HG02759 (cell line): ENCODE results near the gene SCAP.

ENCODE experiments used
- ATAC-seq: cut with Tn5 transposase; IDR thresholded peaks from one replicate; pipeline ENCODE4 v1.9.1; 2021; ENCODE audit warnings: mild to moderate bottlenecking, moderate library complexity; ENCODE audit not compliant: unreplicated experiment

SCAP gene

GRCh38 chr3:47404431-47404876, 71.3 kb downstream of the SCAP start:
- no peak for ATAC-seq

- ATAC-seq: no peak
Measured at GRCh38 chr3:47399531-47400270, 76.0 kb downstream of the SCAP start.

GRCh38 chr3:47399016-47399415, 76.7 kb downstream of the SCAP start:
- no peak for ATAC-seq

GRCh38 chr3:47398228-47398627, 77.5 kb downstream of the SCAP start:
- no peak for ATAC-seq

- no peak for ATAC-seq
Measured at GRCh38 chr3:47394881-47395280, 80.9 kb downstream of the SCAP start.

GRCh38 chr3:47394140-47394870, 81.4 kb downstream of the SCAP start:
- ATAC-seq: no peak

- no peak for ATAC-seq
Measured at GRCh38 chr3:47392933-47393332, 82.8 kb downstream of the SCAP start.

- no peak for ATAC-seq
Measured at GRCh38 chr3:47385796-47386195, 89.9 kb downstream of the SCAP start.

GRCh38 chr3:47385007-47385406, 90.7 kb downstream of the SCAP start:
- no peak for ATAC-seq

- no peak for ATAC-seq
Measured at GRCh38 chr3:47384425-47384824, 91.3 kb downstream of the SCAP start.

- peak; percentile 60 for ATAC-seq
Measured at GRCh38 chr3:47381317-47382157, 94.2 kb downstream of the SCAP start.

- ATAC-seq: peak; percentile 81
Measured at GRCh38 chr3:47380601-47381316, 95.0 kb downstream of the SCAP start, which contains the start of gene PTPN23. Gene PTPN23, plus strand, starts transcription at chr3:47381021. Its CDS starts 76 bp downstream, at chr3:47381097.

- ATAC-seq: no peak
Measured at GRCh38 chr3:47380026-47380600, 95.6 kb downstream of the SCAP start.

- ATAC-seq: no peak
Measured at GRCh38 chr3:47379411-47379899, 96.3 kb downstream of the SCAP start.

GRCh38 chr3:47378869-47379268, 96.9 kb downstream of the SCAP start:
- ATAC-seq: no peak

- ATAC-seq: no peak
Measured at GRCh38 chr3:47377186-47377585, 98.6 kb downstream of the SCAP start.

- ATAC-seq: no peak
Measured at GRCh38 chr3:47376393-47376792, 99.3 kb downstream of the SCAP start.

GRCh38 chr3:47374587-47374986, 101.2 kb downstream of the SCAP start:
- no peak for ATAC-seq

- ATAC-seq: no peak
Measured at GRCh38 chr3:47370887-47371697, 104.6 kb downstream of the SCAP start.
